Ureter (tissue), 1 donor: ENCODE data around the gene BPHL. TPM values are rescaled to one million over a fixed set of nuclear protein-coding genes. Genes with fewer than 3 reads are reported as not detected.
"Not testable (repeated sequence)": the region's sequence is repeated elsewhere in the genome, so short reads cannot be mapped to it uniquely, and the experiment has no call there.

Source experiments
- DNase-seq: peaks from one replicate; pipeline ENCODE4 v3.0.0-alpha.2; 2020; ENCODE audit warnings: low spot score
- total RNA-seq: library from RNA; stranded (reverse); gene quantifications from one replicate; pipeline ENCODE4 v1.2.4, GENCODE V29; 2023
- donor health status: DM: yes; HTN: yes; CAD: no.

BPHL gene
- total RNA-seq, 1 donor from 2014 or later: 35.6 TPM

- DNase-seq: not testable (repeated sequence)
Observed at GRCh38 chr6:3179945-3180344, 61.4 kb downstream of the BPHL start.

GRCh38 chr6:3181105-3181504 is 62.6 kb downstream of the BPHL start:
- no peak for DNase-seq

GRCh38 chr6:3183066-3183465 is 64.6 kb downstream of the BPHL start:
- no peak for DNase-seq

GRCh38 chr6:3186974-3187382 is 68.5 kb downstream of the BPHL start:
- DNase-seq: no peak

- no peak for DNase-seq
Observed at GRCh38 chr6:3188262-3188661, 69.8 kb downstream of the BPHL start.

- DNase-seq: not testable (repeated sequence)
Observed at GRCh38 chr6:3189192-3189591, 70.7 kb downstream of the BPHL start.

GRCh38 chr6:3190056-3190455 is 71.5 kb downstream of the BPHL start:
- DNase-seq: no peak

GRCh38 chr6:3190779-3191178 is 72.3 kb downstream of the BPHL start:
- no peak for DNase-seq

GRCh38 chr6:3193102-3193849 is 74.8 kb downstream of the BPHL start:
- DNase-seq: no peak

- DNase-seq: no peak
Observed at GRCh38 chr6:3194535-3195419, 76.3 kb downstream of the BPHL start.

GRCh38 chr6:3195420-3195694 is 76.8 kb downstream of the BPHL start:
- DNase-seq: no peak

GRCh38 chr6:3195695-3196497 is 77.4 kb downstream of the BPHL start:
- DNase-seq: no peak

- DNase-seq: no peak
Observed at GRCh38 chr6:3196770-3197169, 78.3 kb downstream of the BPHL start.

- DNase-seq: not testable (repeated sequence)
Observed at GRCh38 chr6:3197734-3198133, 79.2 kb downstream of the BPHL start.

GRCh38 chr6:3199382-3199781 is 80.9 kb downstream of the BPHL start:
- DNase-seq: no peak

- DNase-seq: no peak
Observed at GRCh38 chr6:3200682-3201081, 82.2 kb downstream of the BPHL start.

- DNase-seq: no peak
Observed at GRCh38 chr6:3201388-3201787, 82.9 kb downstream of the BPHL start.

Other genes with a start within 250 kb of the BPHL start
- gene SERPINB9, start 215.4 kb upstream of the BPHL start, total RNA-seq: 6.7 TPM
- 121 TPM for gene SERPINB6, start 147.1 kb upstream of the BPHL start, total RNA-seq
- 27.0 TPM for gene NQO2, start 118.8 kb upstream of the BPHL start, total RNA-seq
- 28.4 TPM for gene RIPK1, start 50.2 kb upstream of the BPHL start, total RNA-seq
- 21.5 TPM for gene TUBB2A, start 38.8 kb downstream of the BPHL start, total RNA-seq
- gene TUBB2B, start 108.9 kb downstream of the BPHL start, total RNA-seq: 2.8 TPM
- gene PSMG4, start 140.2 kb downstream of the BPHL start, total RNA-seq: 38.9 TPM